Measurements from ENCODE around the gene FN1. TPM values are rescaled to one million over a fixed set of nuclear protein-coding genes. Genes with fewer than 3 reads are reported as not detected.

The FN1 gene
- total RNA-seq, 1 donor from 2014 or later = 154 TPM

DNA sequence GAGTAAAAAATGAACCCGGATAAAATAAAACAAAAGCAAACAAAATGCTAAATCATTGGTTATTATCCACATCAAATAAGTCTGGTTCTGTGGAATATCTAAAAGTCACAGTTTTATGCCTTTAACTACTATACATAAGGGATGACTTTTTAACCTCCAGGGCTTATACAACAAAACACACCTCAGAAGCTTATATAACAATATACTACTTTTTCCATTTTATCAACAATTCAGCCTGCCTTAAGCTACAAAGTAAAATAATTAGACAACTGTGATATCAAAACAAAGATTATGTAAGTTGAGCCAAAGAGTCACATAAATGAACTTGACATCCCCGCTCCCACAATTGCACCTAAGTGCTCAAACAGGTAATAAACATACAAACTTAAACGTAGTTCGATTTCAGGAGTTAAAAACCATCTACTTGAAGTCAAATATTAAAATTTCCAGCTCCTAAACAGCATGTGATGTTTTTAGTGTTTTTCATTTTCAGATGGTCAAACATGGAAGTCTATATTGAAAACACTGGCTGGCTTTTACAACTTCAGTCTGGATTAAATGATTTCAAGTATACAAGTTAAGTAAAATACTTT is 69.3 kb downstream of the FN1 start:
- Histone ChIP-seq H3K36me3 (peaks cover 83% of the 10 kb centered on the region), H3K9me3 (replicated peaks) (no peaks in the 10 kb centered on the region), H3K27ac (replicated peaks) (no peak overlapping the region), H3K4me3 (no peak overlapping the region), H3K27me3 (ENCODE audit: low read depth) (no peaks in the 10 kb centered on the region), H3K4me1 (no peaks in the 10 kb centered on the region)
- DNase-seq = no peak
- TF ChIP-seq, protein P1, sequence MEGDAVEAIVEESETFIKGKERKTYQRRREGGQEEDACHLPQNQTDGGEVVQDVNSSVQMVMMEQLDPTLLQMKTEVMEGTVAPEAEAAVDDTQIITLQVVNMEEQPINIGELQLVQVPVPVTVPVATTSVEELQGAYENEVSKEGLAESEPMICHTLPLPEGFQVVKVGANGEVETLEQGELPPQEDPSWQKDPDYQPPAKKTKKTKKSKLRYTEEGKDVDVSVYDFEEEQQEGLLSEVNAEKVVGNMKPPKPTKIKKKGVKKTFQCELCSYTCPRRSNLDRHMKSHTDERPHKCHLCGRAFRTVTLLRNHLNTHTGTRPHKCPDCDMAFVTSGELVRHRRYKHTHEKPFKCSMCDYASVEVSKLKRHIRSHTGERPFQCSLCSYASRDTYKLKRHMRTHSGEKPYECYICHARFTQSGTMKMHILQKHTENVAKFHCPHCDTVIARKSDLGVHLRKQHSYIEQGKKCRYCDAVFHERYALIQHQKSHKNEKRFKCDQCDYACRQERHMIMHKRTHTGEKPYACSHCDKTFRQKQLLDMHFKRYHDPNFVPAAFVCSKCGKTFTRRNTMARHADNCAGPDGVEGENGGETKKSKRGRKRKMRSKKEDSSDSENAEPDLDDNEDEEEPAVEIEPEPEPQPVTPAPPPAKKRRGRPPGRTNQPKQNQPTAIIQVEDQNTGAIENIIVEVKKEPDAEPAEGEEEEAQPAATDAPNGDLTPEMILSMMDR (IDR thresholded peaks at IDR 0.05; ENCODE audit: borderline replicate concordance) = no peak
- intact Hi-C loops (cut with micrococcal nuclease) = no loop called here

DNA sequence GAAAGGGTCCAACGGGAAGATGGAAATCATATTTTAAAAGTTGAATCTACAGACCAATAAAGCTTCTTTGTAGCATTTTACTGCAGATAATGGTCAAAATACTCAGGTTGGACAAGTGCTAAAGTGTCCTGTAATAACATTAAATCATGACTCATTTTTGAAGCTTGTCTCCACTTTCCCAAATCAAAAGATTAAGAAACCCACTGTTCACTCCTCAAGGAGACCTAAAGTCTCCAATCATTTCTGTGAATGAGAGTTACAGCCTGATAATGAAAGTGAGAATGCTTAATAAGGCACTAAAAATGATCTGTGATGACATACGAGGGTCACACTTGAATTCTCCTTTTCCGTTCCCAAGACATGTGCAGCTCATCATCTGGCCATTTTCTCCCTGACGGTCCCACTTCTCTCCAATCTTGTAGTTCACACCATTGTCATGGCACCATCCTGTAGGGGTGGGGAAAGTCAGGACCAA is 70.6 kb downstream of the FN1 start:
- peaks cover 88% of the 10 kb centered on the region for H3K36me3 ChIP-seq
- intact Hi-C loops (cut with micrococcal nuclease) = no loop called here

DNA sequence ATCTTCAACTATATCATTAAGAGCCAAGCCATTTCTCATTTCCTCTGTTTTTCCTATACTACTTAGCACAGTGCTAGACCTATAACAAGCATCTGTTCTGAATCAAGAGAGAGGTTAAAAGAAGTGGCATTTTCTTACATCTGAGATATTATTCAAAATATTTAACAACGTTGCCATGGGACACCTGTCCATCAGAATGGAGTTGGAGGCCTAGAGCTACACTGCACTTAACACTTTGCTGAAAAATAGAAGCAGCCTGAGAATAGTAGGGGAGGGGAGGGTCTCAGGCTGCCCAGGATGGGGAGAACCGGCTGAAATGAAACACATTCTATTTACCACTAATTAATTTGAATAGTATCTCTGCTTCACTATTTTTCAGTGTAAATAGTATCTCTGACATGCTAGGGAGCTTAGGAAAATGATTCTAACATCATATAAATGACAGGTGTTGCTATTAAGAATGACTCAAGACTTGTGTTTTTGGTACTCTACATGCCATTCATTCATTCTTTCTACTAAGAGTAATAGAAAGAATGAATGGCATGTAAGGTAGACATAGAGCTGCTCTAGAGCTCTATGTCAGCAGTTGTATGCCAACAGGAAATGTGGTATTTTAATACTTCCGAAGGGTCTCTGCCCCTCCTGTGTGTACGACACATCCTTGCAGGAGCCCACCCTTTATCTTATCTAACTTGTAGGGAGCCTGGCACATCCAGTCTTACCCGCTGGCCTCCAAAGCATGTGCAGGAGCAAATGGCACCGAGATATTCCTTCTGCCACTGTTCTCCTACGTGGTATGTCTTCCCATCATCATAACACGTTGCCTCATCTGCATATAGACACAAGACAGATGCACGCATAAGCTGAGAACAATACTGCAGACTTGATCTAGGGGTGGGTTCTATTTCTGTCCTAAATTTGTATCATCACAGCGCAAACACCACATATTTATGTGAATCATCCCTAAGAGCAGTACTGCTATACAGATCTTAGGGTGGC is 71.4 kb downstream of the FN1 start:
- Histone ChIP-seq H3K27me3 (ENCODE audit: low read depth) (no peaks in the 10 kb centered on the region), H3K9me3 (replicated peaks) (no peaks in the 10 kb centered on the region), H3K27ac (replicated peaks) (no peak overlapping the region), H3K4me3 (no peak overlapping the region), H3K4me1 (no peaks in the 10 kb centered on the region), H3K36me3 (peaks cover 84% of the 10 kb centered on the region)
- no peak for DNase-seq
- TF ChIP-seq, protein P1 (IDR thresholded peaks at IDR 0.05; ENCODE audit: borderline replicate concordance) = no peak
- intact Hi-C loops (cut with micrococcal nuclease) = no loop called here

More for the DNA sequence above, 70.6 kb downstream of the FN1 start:
- TF ChIP-seq, protein P1 (IDR thresholded peaks at IDR 0.05; ENCODE audit: borderline replicate concordance) = no peak
- Histone ChIP-seq H3K27ac (replicated peaks) (no peak overlapping the region), H3K9me3 (replicated peaks) (no peaks in the 10 kb centered on the region), H3K27me3 (ENCODE audit: low read depth) (no peaks in the 10 kb centered on the region), H3K4me3 (no peak overlapping the region), H3K4me1 (no peaks in the 10 kb centered on the region)
- DNase-seq = no peak

DNA sequence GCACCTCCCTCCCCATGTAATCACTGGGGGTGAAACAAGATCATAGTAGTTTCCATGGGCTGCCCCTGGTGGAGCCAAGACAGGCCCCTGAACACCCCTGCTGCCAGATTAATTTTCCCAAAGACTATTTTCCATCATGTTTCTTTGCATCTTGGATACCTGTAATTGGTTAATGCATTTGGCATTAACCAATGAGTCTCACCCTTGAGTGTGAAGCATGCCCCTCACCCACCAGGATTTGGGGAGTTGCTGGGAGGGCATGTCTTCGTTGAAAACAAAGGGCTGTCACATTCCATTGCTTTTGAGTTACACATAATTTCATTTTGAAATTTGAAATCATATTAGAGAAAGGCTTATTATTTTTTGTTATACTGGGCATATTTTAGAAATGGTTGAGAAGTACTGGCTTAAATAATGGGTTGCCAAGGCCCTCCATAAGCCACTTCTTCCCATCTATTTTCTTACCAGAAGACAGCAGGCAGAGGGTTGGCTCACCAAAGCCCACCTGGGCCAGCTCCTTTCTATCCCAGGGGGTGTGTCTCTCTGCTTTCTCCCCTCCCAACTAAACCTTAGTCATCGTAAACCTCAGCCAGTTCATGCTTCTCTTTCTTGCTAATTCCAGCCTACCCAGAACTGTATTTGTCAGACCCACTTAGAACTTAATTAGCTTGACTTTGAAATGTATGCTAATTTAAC is 72.3 kb downstream of the FN1 start:
- Histone ChIP-seq H3K27ac (replicated peaks) (no peak overlapping the region), H3K27me3 (ENCODE audit: low read depth) (no peaks in the 10 kb centered on the region), H3K4me1 (no peaks in the 10 kb centered on the region), H3K4me3 (no peak overlapping the region), H3K36me3 (peaks cover 76% of the 10 kb centered on the region), H3K9me3 (replicated peaks) (no peaks in the 10 kb centered on the region)
- TF ChIP-seq, protein P1 (IDR thresholded peaks at IDR 0.05; ENCODE audit: borderline replicate concordance) = no peak
- intact Hi-C loops (cut with micrococcal nuclease) = no loop called here
- DNase-seq = no peak

DNA sequence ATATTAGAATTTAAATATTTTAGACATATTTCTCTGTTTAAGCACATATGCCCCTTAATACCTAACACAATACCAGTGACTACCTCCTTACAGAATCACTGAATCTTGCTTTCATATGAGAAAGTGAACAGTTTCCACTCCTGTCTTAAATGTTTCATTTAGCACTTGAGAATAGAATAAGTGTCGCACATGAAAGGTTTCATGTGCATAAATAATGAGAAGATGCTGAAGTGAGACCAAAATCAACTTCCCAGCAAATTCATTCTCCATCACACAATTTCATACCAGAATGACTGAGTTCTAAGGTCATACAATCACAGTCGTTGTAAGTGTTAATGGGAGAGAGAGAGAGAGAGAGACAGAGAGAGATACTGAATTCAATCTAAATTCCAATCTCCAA is 72.8 kb downstream of the FN1 start:
- Histone ChIP-seq H3K27ac (replicated peaks) (no peak overlapping the region), H3K4me1 (no peaks in the 10 kb centered on the region), H3K27me3 (ENCODE audit: low read depth) (no peaks in the 10 kb centered on the region), H3K4me3 (no peak overlapping the region), H3K36me3 (peaks cover 71% of the 10 kb centered on the region), H3K9me3 (replicated peaks) (no peaks in the 10 kb centered on the region)
- intact Hi-C loops (cut with micrococcal nuclease) = no loop called here
- TF ChIP-seq, protein P1 (IDR thresholded peaks at IDR 0.05; ENCODE audit: borderline replicate concordance) = no peak
- no peak for DNase-seq
